GM21528 (cell line): ENCODE measurements around the gene LRSAM1.

Experiments
- ATAC-seq: cut with Tn5 transposase; IDR thresholded peaks from one replicate; pipeline ENCODE4 v1.9.1; 2021; ENCODE audit warnings: mild to moderate bottlenecking, moderate library complexity; ENCODE audit not compliant: unreplicated experiment, low FRiP score

The LRSAM1 gene

GRCh38 chr9:127424676-127424999 lies 26.7 kb upstream of the LRSAM1 start:
- ATAC-seq = peak; percentile 20

- no peak for ATAC-seq
Measured at GRCh38 chr9:127426756-127427155, 24.6 kb upstream of the LRSAM1 start.

DNA sequence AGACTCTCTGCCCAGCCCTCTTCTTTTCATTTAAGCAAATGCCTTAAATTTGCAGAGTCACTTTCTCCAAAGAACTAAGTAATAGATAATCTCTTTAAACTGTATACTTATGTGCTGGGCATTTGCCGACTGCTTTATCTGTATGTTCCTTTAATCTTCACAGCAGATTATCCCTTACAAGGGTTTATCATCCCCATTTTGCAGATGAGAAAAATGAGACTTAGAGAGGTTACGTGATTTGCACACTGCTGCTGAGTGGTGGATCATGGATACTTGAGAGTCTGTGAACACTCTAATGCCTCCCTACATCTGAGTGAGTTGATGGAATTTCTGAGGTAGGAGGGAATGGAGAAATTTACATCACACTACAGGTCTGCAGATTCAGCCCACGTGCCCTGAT lies 23.0 kb upstream of the LRSAM1 start:
- ATAC-seq = no peak

GRCh38 chr9:127430415-127430814 lies 20.9 kb upstream of the LRSAM1 start:
- no peak for ATAC-seq

DNA sequence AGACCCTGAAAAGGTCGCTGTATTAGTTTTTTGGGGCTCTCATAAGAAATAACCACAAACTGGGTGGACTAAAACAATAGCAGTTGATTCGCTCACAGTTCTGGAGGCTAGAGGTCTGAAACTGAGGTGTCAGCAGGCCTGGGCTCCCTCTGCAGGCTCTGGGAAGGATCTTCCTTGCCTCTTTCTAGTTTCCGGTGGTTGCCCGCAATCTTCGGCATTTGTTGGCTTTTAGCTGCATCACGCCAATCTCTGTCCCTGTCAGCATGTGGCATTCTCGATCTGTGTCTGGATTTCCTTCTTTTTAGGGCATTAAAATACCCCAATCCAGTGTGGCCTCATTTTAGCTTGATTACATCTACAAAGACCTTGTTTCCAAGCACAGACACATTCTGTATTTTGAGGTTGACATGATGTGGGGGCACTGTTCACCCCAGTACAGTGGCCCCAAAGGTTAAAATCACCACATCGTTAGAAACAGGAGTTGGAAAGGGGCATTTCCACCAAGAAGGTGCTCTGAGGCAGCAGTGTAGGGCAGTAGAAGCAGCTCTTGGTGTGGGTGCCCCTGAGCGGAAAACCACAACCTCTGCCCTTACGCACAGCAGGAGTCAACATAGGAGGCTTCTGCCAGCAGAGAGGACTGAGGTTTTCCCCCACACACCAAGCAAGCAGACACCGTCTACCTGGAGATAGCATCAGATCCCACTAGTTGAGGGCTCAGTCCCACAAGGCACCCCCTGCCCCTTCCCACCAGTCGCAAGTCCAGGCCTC lies 13.6 kb upstream of the LRSAM1 start:
- ATAC-seq = no peak

DNA sequence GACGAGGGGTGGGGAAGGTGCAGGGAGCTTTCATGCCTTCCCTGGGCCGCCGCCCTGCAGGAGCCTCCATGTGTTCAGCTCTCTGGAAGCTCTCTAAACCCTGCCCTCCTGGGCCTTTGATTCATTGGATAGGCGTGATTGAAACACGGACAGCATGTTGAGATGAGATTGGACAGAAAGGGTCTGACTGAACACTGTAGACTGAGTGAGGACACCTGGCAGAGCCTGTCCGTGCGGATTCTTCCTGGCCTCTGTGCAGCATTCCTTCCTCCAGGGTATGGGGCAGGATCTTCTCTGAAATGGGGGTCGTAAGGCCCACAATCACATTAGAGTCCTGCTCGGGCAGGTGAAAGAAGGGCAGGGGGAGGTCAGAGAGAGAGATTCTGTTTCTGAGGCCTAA lies 12.9 kb upstream of the LRSAM1 start:
- no peak for ATAC-seq

GRCh38 chr9:127444283-127444920 lies 6.9 kb upstream of the LRSAM1 start:
- no peak for ATAC-seq

DNA sequence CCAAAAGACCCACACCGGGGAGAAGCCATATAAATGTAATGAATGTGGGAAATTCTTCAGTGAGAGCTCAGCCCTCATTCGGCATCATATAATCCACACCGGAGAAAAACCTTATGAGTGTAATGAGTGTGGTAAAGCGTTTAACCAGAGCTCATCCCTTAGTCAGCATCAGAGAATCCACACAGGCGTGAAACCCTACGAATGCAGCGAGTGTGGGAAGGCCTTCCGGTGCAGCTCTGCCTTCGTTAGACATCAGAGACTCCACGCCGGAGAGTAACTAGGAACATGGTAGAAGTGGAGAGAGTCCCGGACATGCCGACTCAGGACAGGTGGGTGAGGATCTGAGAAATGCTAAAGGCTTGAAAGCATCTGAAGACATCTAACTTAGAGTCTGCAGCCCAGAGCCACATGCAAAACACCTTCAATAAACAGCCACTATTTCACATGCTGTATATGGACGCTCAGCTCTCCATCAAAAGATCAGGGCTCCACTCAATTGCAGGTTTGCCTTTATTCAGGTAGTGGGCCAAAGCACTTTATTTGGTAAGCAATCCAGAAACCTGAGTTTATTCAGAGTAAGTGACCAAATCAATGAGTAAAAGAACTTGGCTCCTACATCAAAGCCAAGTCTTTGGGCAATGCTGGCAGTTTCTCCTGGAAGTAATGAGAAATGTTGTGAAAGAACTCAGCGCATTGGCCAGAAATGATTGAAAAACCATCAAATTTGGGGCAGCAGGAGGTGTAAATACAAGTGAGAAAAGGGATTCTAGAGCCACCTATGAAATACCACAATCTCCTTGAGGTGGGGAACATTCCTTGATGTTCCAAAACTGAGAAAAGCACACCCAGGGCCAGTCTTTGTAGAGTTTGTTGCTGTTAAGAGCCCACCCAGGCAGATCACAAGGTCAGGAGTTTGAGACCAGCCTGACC lies 6.1 kb upstream of the LRSAM1 start:
- no peak for ATAC-seq

DNA sequence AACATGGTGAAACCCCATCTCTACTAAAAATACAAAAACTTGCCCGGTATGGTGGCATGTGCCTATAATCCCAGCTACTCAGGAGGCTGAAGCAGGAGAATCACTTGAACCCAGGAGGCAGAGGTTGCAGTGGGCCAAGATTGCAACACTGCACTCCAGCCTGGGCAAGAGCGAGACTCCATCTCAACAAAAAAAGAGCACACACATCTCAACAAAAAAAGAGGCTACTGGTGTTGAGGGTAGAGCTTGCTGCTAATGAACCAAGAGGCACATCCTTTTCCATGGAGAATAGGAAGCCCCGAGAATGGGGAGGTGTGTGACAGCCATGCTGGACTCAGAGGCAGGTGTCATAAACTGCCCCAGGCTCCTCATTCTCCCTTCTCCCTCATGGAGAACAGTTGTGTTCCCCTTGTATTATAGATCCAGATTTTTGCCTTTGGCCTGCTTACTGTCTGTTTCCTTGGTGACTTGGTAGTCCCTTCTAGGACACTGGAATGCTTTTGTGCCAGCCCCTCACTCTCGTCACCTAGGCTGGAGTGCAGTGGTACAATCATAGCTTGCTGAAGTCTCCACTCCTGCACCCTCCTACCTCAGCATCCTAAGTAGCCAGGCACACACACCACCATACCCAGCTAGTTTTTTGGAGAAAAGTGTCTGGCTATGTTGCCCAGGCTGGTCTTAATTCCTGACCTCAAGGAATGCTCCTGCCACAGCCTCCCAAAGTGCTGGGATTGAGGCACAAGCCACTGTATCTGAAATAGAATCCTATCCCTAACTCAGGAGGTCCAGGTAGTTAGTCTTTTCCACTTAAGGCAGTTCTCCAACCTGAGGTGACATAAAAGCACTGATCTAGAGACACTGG lies 5.2 kb upstream of the LRSAM1 start:
- ATAC-seq = no peak

- ATAC-seq = no peak
Measured at GRCh38 chr9:127446713-127447415, 4.4 kb upstream of the LRSAM1 start.

- ATAC-seq = no peak
Measured at GRCh38 chr9:127447416-127448111, 3.7 kb upstream of the LRSAM1 start.

DNA sequence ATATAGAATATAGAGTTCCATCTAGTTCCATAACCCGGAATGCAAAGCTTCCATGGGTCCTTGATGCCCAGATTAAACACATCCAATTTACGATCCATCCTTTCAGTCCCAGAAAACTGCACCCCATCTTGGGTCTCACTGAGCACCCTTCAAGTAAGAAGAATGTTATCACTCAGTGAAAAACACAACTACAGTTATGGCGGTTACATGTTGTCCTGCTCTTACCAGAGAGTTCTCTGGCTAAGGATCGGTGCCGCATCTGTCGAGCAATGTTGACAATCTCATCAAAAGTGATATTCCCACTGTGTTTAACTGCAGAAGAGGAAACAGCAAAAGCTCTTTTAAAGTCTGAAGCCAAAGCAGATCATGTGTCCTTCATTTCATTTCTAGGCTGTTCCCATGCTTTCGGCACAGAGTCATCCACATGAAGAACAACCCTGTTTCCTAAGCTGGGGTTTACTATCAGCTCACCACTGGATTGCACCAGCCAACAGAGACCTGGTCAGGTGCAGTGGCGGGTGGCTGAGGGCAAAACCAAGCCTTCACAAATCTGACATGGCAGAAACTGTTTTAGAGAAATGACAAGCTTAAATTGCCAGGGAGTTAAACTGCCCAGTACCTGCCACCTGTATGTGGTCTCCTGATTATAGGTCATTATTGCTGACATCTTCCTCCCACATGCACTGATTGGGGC lies 3.1 kb upstream of the LRSAM1 start:
- no peak for ATAC-seq

GRCh38 chr9:127449332-127449966 lies 1.9 kb upstream of the LRSAM1 start:
- no peak for ATAC-seq

- peak; percentile 2 for ATAC-seq
Measured at GRCh38 chr9:127450243-127450760, 1.0 kb upstream of the LRSAM1 start.

- peak; percentile 26 for ATAC-seq
Measured at GRCh38 chr9:127451608-127451857, 223 bp downstream of the LRSAM1 start.

DNA sequence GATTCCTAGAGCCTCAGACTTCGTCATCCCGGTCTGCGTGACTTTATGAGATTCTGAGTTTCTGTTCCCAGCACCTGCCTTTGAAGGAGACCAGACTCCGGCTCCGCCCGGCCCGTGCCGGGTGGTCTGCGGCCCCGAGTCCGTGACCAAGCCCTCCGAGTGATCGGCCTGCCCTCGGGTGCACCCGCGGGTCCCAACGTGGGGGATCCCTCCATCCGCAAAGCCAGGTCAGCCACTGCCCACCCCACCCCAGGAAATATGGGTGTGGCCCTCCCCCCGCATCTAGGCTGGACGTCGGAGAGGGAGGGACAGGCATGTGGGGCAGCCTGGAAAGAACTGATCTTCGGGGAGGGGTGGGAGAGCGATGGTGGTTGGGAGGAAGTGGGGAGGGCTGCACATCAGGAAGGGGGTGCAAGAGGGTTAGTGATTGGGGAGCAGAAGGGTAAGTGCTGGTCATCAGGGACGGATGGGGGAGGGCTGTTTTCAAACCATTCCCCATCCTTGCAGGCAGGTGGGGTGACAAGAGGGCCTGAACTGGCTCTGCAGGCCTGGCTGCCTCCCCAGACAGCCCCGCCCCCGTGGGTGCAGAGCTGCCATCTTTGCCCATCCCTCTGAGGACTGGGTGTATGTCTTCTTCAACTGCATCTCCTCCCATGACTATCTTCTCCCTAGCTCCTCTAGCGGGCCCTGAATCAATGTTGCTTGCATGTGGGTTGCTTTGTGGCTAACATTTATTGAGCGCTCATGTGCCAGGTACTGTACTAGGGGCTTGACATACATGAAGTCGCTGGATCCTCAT lies 747 bp downstream of the LRSAM1 start:
- ATAC-seq = peak; percentile 10

- no peak for ATAC-seq
Measured at GRCh38 chr9:127452691-127453090, 1.4 kb downstream of the LRSAM1 start.
